Measurements from ENCODE around the gene C4BPB. TPM values are rescaled to one million over a fixed set of nuclear protein-coding genes. Genes with fewer than 3 reads are reported as not detected.
A peak's percentile ranks its signal among the peaks of the same experiment; 100 is the strongest.

Gene C4BPB
- total and polyA plus RNA-seq, 4 donors, result 59.7 to 460 (median 401) TPM

DNA sequence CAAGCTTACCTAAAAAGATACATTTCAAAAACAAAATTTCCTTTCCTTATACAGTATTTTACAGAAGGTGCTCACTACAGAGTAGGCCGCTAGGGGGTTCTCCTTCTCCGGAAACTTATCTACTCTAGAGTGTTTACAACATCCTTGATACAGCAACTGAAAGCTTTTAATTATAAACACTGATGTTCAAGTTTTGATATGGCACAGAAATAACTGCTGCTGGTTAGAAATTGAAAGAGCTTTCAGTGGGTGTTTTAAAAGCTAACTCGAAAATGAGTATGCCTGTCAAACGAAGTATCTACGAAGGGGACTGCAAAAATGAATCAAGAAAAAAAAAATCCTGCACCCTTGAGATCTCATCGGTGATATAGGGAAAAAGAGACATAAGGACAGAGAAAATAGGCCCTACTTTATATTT, 38.7 kb upstream of the C4BPB start:
- Histone ChIP-seq H3K27me3 (ENCODE audit: control insufficient read depth in 4 of 4, insufficient read depth in 4 of 4, low read length in 3 of 4) (no peaks in the 10 kb centered on the region), H3K27ac (ENCODE audit: low read depth in 1 of 2, low read length in 2 of 2) (peak overlapping the region; percentile 81 to 82), H3K36me3 (ENCODE audit: control insufficient read depth in 4 of 4, insufficient read depth in 3 of 4, low read depth in 1 of 4, low read length in 3 of 4) (peaks cover 0 to 19% (median 3%) of the 10 kb centered on the region in 4 donors), H3K9ac (ENCODE audit: low read depth in 1 of 2, low read length in 2 of 2) (peak overlapping the region; percentile 81 to 95), H3K4me3 (ENCODE audit: low read depth in 1 of 3, low read length in 3 of 3) (peak overlapping the region; percentile 78 to 99 (median 84)), H3K4me1 (ENCODE audit: control insufficient read depth in 4 of 4, insufficient read depth in 4 of 4, low read length in 3 of 4) (peaks cover 1 to 39% (median 12%) of the 10 kb centered on the region in 4 donors), H3K9me3 (ENCODE audit: control insufficient read depth in 4 of 4, low read length in 3 of 4) (no peaks in the 10 kb centered on the region)
- 0% methylated on average over 6 of the region's 6 CpGs for WGBS
- TF ChIP-seq RAD21 (IDR thresholded peaks at IDR 0.05) (peak; percentile 73 to 74), TAF1 (conservative IDR thresholded peaks at IDR 0.05) (no peak), EGR1 (IDR thresholded peaks at IDR 0.05; ENCODE audit: low read depth in 2 of 2) (no peak), HNF4A (conservative IDR thresholded peaks at IDR 0.05) (no peak), NR2F2 (IDR thresholded peaks at IDR 0.05) (no peak), FOXA1 (IDR thresholded peaks at IDR 0.05) (no peak), JUND (IDR thresholded peaks at IDR 0.05) (no peak), RXRA (IDR thresholded peaks at IDR 0.05) (no peak), GABPA (IDR thresholded peaks at IDR 0.05 in 1 of 2, conservative IDR thresholded peaks at IDR 0.05 in 1 of 2) (no peak), YY1 (IDR thresholded peaks at IDR 0.05) (no peak), SP1 (IDR thresholded peaks at IDR 0.05) (no peak), FOXA2 (IDR thresholded peaks at IDR 0.05) (no peak)
- TF ChIP-seq, protein P1, sequence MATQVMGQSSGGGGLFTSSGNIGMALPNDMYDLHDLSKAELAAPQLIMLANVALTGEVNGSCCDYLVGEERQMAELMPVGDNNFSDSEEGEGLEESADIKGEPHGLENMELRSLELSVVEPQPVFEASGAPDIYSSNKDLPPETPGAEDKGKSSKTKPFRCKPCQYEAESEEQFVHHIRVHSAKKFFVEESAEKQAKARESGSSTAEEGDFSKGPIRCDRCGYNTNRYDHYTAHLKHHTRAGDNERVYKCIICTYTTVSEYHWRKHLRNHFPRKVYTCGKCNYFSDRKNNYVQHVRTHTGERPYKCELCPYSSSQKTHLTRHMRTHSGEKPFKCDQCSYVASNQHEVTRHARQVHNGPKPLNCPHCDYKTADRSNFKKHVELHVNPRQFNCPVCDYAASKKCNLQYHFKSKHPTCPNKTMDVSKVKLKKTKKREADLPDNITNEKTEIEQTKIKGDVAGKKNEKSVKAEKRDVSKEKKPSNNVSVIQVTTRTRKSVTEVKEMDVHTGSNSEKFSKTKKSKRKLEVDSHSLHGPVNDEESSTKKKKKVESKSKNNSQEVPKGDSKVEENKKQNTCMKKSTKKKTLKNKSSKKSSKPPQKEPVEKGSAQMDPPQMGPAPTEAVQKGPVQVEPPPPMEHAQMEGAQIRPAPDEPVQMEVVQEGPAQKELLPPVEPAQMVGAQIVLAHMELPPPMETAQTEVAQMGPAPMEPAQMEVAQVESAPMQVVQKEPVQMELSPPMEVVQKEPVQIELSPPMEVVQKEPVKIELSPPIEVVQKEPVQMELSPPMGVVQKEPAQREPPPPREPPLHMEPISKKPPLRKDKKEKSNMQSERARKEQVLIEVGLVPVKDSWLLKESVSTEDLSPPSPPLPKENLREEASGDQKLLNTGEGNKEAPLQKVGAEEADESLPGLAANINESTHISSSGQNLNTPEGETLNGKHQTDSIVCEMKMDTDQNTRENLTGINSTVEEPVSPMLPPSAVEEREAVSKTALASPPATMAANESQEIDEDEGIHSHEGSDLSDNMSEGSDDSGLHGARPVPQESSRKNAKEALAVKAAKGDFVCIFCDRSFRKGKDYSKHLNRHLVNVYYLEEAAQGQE (IDR thresholded peaks at IDR 0.05), result no peak
- TF ChIP-seq, protein P2, sequence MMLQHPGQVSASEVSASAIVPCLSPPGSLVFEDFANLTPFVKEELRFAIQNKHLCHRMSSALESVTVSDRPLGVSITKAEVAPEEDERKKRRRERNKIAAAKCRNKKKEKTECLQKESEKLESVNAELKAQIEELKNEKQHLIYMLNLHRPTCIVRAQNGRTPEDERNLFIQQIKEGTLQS (IDR thresholded peaks at IDR 0.05), result no peak
- TF ChIP-seq, protein P3, sequence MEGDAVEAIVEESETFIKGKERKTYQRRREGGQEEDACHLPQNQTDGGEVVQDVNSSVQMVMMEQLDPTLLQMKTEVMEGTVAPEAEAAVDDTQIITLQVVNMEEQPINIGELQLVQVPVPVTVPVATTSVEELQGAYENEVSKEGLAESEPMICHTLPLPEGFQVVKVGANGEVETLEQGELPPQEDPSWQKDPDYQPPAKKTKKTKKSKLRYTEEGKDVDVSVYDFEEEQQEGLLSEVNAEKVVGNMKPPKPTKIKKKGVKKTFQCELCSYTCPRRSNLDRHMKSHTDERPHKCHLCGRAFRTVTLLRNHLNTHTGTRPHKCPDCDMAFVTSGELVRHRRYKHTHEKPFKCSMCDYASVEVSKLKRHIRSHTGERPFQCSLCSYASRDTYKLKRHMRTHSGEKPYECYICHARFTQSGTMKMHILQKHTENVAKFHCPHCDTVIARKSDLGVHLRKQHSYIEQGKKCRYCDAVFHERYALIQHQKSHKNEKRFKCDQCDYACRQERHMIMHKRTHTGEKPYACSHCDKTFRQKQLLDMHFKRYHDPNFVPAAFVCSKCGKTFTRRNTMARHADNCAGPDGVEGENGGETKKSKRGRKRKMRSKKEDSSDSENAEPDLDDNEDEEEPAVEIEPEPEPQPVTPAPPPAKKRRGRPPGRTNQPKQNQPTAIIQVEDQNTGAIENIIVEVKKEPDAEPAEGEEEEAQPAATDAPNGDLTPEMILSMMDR (IDR thresholded peaks at IDR 0.05; ENCODE audit: low read depth, low read length, missing input control), result peak; percentile 68
- TF ChIP-seq, protein P4, sequence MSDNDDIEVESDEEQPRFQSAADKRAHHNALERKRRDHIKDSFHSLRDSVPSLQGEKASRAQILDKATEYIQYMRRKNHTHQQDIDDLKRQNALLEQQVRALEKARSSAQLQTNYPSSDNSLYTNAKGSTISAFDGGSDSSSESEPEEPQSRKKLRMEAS (IDR thresholded peaks at IDR 0.05), result no peak
- peak; percentile 45 for DNase-seq (ENCODE audit: low spot score)

DNA sequence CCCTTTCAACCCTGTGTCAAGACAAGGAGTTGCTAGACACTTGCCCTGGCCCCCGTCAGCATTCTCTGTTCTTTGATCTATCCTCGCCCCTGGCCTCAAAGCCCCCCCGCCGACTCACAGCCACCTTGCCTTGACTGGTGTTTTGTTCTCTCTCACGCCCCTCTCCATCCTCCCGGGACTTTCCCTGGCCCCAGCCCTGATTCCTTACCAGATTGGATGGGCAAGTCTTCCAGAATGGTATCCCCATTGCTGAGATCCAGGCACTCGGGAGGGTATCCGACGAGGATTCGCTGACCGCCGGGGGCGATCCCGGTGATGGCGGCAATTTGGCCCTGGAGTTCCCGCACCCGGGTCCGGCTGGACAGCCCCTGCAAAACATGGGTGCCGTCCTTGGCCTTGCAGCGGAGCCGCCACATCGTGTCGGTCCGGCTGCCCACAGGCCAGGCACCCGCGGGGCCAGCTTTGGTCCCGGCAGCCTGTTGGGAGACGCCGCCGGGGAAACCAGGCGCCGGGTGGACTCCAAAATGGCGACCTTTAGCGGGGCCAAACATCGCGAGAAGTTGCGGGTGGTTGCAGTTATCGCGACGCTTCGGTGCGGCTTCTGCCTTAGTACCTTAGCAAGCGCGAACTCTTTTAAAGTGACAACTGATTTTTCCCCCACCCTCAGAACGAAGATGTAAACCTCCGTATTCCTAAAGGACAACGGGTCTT, 38.0 kb upstream of the C4BPB start:
- WGBS, result under 1% methylated on average over 47 of the region's 47 CpGs
- no peaks in the 10 kb centered on the region for H3K27me3 ChIP-seq (ENCODE audit: control insufficient read depth in 4 of 4, insufficient read depth in 4 of 4, low read length in 3 of 4)
- peak overlapping the region; percentile 81 to 95 for H3K9ac ChIP-seq (ENCODE audit: low read depth in 1 of 2, low read length in 2 of 2)
- peaks cover 0 to 18% (median 3%) of the 10 kb centered on the region in 4 donors for H3K36me3 ChIP-seq (ENCODE audit: control insufficient read depth in 4 of 4, insufficient read depth in 3 of 4, low read depth in 1 of 4, low read length in 3 of 4)
- no peaks in the 10 kb centered on the region for H3K9me3 ChIP-seq (ENCODE audit: control insufficient read depth in 4 of 4, low read length in 3 of 4)
- TF ChIP-seq, protein P1 (IDR thresholded peaks at IDR 0.05), result no peak
- TF ChIP-seq NR2F2 (IDR thresholded peaks at IDR 0.05) (no peak), TAF1 (conservative IDR thresholded peaks at IDR 0.05) (no peak), YY1 (IDR thresholded peaks at IDR 0.05) (peak; percentile 99), RAD21 (IDR thresholded peaks at IDR 0.05) (no peak), FOXA2 (IDR thresholded peaks at IDR 0.05) (no peak), RXRA (IDR thresholded peaks at IDR 0.05) (peak in 1 of 2 donors; percentile 3), EGR1 (IDR thresholded peaks at IDR 0.05; ENCODE audit: low read depth in 2 of 2) (no peak)
- TF ChIP-seq, protein P5, sequence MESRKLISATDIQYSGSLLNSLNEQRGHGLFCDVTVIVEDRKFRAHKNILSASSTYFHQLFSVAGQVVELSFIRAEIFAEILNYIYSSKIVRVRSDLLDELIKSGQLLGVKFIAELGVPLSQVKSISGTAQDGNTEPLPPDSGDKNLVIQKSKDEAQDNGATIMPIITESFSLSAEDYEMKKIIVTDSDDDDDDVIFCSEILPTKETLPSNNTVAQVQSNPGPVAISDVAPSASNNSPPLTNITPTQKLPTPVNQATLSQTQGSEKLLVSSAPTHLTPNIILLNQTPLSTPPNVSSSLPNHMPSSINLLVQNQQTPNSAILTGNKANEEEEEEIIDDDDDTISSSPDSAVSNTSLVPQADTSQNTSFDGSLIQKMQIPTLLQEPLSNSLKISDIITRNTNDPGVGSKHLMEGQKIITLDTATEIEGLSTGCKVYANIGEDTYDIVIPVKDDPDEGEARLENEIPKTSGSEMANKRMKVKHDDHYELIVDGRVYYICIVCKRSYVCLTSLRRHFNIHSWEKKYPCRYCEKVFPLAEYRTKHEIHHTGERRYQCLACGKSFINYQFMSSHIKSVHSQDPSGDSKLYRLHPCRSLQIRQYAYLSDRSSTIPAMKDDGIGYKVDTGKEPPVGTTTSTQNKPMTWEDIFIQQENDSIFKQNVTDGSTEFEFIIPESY (IDR thresholded peaks at IDR 0.05), result peak; percentile 100
- TF ChIP-seq, protein P2 (IDR thresholded peaks at IDR 0.05), result no peak
- TF ChIP-seq, protein P4 (IDR thresholded peaks at IDR 0.05), result peak; percentile 39
- peaks cover 1 to 39% (median 12%) of the 10 kb centered on the region in 4 donors for H3K4me1 ChIP-seq (ENCODE audit: control insufficient read depth in 4 of 4, insufficient read depth in 4 of 4, low read length in 3 of 4)
- peak; percentile 92 for DNase-seq (ENCODE audit: low spot score)
- H3K27ac ChIP-seq (ENCODE audit: low read depth in 1 of 2, low read length in 2 of 2), result peak overlapping the region; percentile 81 to 82
- peak overlapping the region; percentile 78 to 99 (median 84) for H3K4me3 ChIP-seq (ENCODE audit: low read depth in 1 of 3, low read length in 3 of 3)
